RCC 7860 (cell line): ENCODE results near the gene LMAN2.
"Not testable (repeated sequence)": the region's sequence is repeated elsewhere in the genome, so short reads cannot be mapped to it uniquely, and the experiment has no call there.

ENCODE experiments used
- DNase-seq: peaks from one replicate; pipeline ENCODE4 v3.0.0-alpha.2; 2015; ENCODE audit warnings: low spot score
- FAIRE-seq: peaks from 2 replicates; lab custom pipeline; 2012; peaks lifted over from hg19 to GRCh38; lab: Jason Lieb, UNC

Gene LMAN2

GRCh38 chr5:177349762-177350161 lies 1.7 kb downstream of the LMAN2 start:
- FAIRE-seq, result no peak
- DNase-seq, result no peak

- FAIRE-seq (no peak), DNase-seq (no peak)
Measured at GRCh38 chr5:177349362-177349647, 2.2 kb downstream of the LMAN2 start.

- DNase-seq, result no peak
- no peak for FAIRE-seq
Measured at GRCh38 chr5:177347699-177348098, 3.8 kb downstream of the LMAN2 start.

- no peak for DNase-seq
- no peak for FAIRE-seq
Measured at GRCh38 chr5:177346820-177347219, 4.6 kb downstream of the LMAN2 start.

- FAIRE-seq, result no peak
- no peak for DNase-seq
Measured at GRCh38 chr5:177344891-177345290, 6.6 kb downstream of the LMAN2 start.

- DNase-seq, result no peak
- FAIRE-seq, result no peak
Measured at GRCh38 chr5:177343777-177344176, 7.7 kb downstream of the LMAN2 start.

- FAIRE-seq, DNase-seq: not testable (repeated sequence)
Measured at GRCh38 chr5:177343000-177343399, 8.5 kb downstream of the LMAN2 start.

- DNase-seq (no peak), FAIRE-seq (no peak)
Measured at GRCh38 chr5:177339107-177339638, 12.3 kb downstream of the LMAN2 start.

GRCh38 chr5:177338251-177339106 lies 13.0 kb downstream of the LMAN2 start:
- FAIRE-seq, result no peak
- no peak for DNase-seq

GRCh38 chr5:177336603-177337494 lies 14.6 kb downstream of the LMAN2 start:
- DNase-seq (no peak), FAIRE-seq (no peak)

GRCh38 chr5:177336112-177336511 lies 15.4 kb downstream of the LMAN2 start:
- DNase-seq (peak; percentile 33), FAIRE-seq (no peak)

- no peak for FAIRE-seq
- no peak for DNase-seq
Measured at GRCh38 chr5:177335701-177336065, 15.8 kb downstream of the LMAN2 start.

- FAIRE-seq, result no peak
Measured at GRCh38 chr5:177334781-177335700, 16.4 kb downstream of the LMAN2 start.

GRCh38 chr5:177334155-177334551 lies 17.3 kb downstream of the LMAN2 start:
- FAIRE-seq, result no peak
- DNase-seq, result no peak

More at GRCh38 chr5:177334781-177335700, 16.4 kb downstream of the LMAN2 start:
- no peak for DNase-seq

- no peak for FAIRE-seq
- no peak for DNase-seq
Measured at GRCh38 chr5:177333420-177334154, 17.9 kb downstream of the LMAN2 start.

GRCh38 chr5:177332896-177333260 lies 18.6 kb downstream of the LMAN2 start:
- FAIRE-seq (no peak), DNase-seq (no peak)

- no peak for FAIRE-seq
- no peak for DNase-seq
Measured at GRCh38 chr5:177332031-177332895, 19.2 kb downstream of the LMAN2 start.

GRCh38 chr5:177330991-177331842 lies 20.3 kb downstream of the LMAN2 start:
- FAIRE-seq (no peak), DNase-seq (no peak)
